ENCODE results near the gene ALCAM.

Gene ALCAM

DNA sequence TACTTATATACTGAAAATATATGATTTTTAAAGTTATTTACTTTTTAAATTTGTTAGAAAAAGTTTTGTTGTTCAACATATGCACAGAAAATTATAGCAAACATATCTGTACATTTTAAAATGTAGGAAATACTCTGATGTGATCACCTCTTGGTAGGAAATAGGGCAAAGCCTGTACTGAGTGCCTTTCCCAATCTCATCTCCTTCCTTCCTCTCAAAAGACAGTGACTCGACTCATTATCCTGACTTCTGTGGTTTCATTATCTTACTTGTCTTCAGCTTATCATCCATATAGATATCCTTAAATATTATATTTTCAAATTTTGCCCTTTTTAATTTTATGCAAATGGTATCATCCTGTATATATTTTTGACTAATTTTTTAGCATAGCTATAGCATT is 18.4 kb upstream of the ALCAM start:
- H3K9me3 ChIP-seq: no peaks in the 10 kb centered on the region
- no peaks in the 10 kb centered on the region for H3K27me3 ChIP-seq (ENCODE audit: low read depth)
- no peak overlapping the region for H3K4me3 ChIP-seq
- DNase-seq (ENCODE audit: low spot score in 2 of 2): no peak
- in situ Hi-C loops (cut with MboI; ENCODE audit: low sequenced_read_pairs): no loop called here
- no peaks in the 10 kb centered on the region for H3K36me3 ChIP-seq (replicated peaks)
- H3K4me1 ChIP-seq: no peaks in the 10 kb centered on the region

DNA sequence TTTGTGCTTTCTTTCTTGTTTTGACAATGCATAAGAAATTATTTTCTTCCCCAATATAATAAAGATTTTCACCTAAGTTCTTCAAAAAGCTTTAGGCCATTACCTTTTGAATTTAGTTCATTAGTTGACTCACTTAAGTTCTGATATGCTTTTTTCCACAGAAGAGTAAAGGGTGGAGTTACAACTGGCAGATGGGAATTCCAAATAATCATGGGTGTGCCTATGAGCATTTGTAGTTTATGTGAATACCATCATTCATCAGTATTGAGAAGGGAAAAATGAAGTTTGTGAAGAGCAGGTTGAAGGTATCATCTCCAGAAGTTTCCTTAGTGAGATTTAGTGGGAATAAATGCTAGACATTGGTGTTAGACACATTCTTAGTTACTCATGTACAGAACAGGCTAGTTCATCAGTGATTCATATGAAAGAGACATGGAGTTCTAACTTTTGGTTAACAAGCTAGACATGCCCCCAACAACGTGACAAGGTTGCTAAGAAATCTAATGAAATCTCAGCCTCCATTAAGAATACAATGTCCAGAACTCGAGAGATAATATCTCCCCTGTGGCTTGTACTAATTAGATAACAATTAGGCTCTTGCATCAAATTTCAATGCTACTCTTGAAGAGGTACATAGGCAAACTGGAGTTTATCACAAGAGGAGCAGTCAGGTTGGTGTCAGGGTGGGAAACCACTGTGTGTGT is 16.9 kb upstream of the ALCAM start:
- no peaks in the 10 kb centered on the region for H3K27me3 ChIP-seq (ENCODE audit: low read depth)
- no peaks in the 10 kb centered on the region for H3K4me1 ChIP-seq
- in situ Hi-C loops (cut with MboI; ENCODE audit: low sequenced_read_pairs): no loop called here
- H3K4me3 ChIP-seq: no peak overlapping the region
- no peaks in the 10 kb centered on the region for H3K9me3 ChIP-seq
- no peaks in the 10 kb centered on the region for H3K36me3 ChIP-seq (replicated peaks)
- no peak for DNase-seq (ENCODE audit: low spot score in 2 of 2)

GRCh38 chr3:105351821-105352220 is 14.9 kb upstream of the ALCAM start:
- no peaks in the 10 kb centered on the region for H3K4me1 ChIP-seq
- no peak for DNase-seq (ENCODE audit: low spot score in 2 of 2)
- no peaks in the 10 kb centered on the region for H3K36me3 ChIP-seq (replicated peaks)
- in situ Hi-C loops (cut with MboI; ENCODE audit: low sequenced_read_pairs): no loop called here
- H3K27me3 ChIP-seq (ENCODE audit: low read depth): no peaks in the 10 kb centered on the region
- H3K4me3 ChIP-seq: no peak overlapping the region
- no peaks in the 10 kb centered on the region for H3K9me3 ChIP-seq

DNA sequence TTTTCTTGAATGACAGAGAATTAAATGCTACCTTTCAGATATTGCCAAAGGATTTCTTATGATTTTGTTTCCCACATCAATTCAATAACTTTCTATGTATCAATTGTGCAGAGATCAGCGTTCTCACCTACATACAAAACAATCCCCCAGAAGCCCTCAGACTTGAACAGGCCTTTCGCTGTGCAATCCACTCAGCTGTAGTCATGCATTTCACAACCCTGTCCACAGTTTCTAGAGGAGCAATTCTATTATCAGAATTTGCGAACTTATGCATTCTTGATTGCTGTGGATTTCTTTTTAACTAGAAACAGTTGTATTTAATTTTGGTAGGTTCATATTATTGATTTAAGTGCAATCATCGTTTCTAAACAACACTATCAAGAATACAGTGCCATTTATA is 13.7 kb upstream of the ALCAM start:
- H3K36me3 ChIP-seq (replicated peaks): no peaks in the 10 kb centered on the region
- H3K4me3 ChIP-seq: no peak overlapping the region
- DNase-seq (ENCODE audit: low spot score in 2 of 2): no peak
- no peaks in the 10 kb centered on the region for H3K9me3 ChIP-seq
- no peaks in the 10 kb centered on the region for H3K4me1 ChIP-seq
- H3K27me3 ChIP-seq (ENCODE audit: low read depth): no peaks in the 10 kb centered on the region
- in situ Hi-C loops (cut with MboI; ENCODE audit: low sequenced_read_pairs): no loop called here

- no peak overlapping the region for H3K4me3 ChIP-seq
- no peaks in the 10 kb centered on the region for H3K27me3 ChIP-seq (ENCODE audit: low read depth)
These were observed 13.1 kb upstream of the ALCAM start for GRCh38 chr3:105353485-105354161.

DNA sequence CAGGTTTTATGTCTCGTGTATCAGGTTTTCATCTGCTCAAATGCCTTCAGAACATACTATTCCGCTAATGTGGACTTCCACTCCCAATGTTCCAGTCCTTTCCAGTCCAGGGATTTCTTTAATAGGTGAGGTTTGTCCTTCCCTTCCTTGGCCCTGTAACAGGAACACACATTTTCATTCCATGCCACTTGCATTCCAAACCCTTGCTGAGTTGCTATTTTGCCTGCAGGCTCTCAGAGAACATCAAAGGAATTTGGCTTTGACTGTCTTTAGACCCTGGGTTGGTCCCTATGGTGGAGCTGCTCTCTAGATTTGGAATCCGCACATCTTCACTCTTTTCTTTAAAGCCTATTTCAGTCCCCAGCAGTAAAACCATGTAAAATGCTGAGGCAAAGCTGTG is 12.3 kb upstream of the ALCAM start:
- no peak for DNase-seq (ENCODE audit: low spot score in 2 of 2)
- no peaks in the 10 kb centered on the region for H3K27me3 ChIP-seq (ENCODE audit: low read depth)
- no peak overlapping the region for H3K4me3 ChIP-seq
- H3K9me3 ChIP-seq: no peaks in the 10 kb centered on the region
- H3K36me3 ChIP-seq (replicated peaks): no peaks in the 10 kb centered on the region
- in situ Hi-C loops (cut with MboI; ENCODE audit: low sequenced_read_pairs): no loop called here
- no peaks in the 10 kb centered on the region for H3K4me1 ChIP-seq

More at GRCh38 chr3:105353485-105354161, 13.1 kb upstream of the ALCAM start:
- in situ Hi-C loops (cut with MboI; ENCODE audit: low sequenced_read_pairs): no loop called here
- Histone ChIP-seq H3K9me3 (no peaks in the 10 kb centered on the region), H3K4me1 (no peaks in the 10 kb centered on the region), H3K36me3 (replicated peaks) (no peaks in the 10 kb centered on the region)
- no peak for DNase-seq (ENCODE audit: low spot score in 2 of 2)

DNA sequence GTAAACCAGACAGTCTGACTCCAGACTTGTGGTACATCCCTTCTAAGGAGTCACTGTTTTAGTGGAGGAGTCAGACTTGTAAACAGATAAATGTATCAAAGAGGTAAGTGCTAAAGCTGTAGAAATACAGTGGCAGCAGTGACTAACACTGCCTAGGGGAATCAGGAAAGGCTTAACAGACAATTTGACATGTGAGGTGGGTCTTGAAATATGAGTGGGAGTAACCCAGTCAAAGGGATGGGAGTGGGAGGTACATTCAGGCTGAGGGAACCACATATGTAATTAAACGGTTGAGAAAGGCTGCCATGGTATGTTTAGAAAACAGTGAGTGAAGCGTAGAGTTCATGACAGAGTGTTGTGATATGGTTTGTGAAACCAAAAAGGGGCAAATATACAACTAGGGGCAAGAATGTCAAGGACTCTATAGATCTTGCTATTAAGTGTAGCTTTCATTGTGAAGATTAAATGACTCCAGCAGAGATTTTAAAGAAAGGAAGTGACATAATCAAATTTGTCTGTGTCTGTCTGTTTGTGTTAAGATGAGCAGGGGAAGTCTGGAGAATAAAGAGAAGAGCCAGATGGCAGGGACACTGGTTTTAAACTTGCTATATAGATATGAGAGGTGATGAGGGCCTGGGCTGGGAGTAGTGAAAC is 11.2 kb upstream of the ALCAM start:
- Histone ChIP-seq H3K27me3 (ENCODE audit: low read depth) (no peaks in the 10 kb centered on the region), H3K4me3 (no peak overlapping the region), H3K36me3 (replicated peaks) (no peaks in the 10 kb centered on the region), H3K4me1 (no peaks in the 10 kb centered on the region), H3K9me3 (no peaks in the 10 kb centered on the region)
- no peak for DNase-seq (ENCODE audit: low spot score in 2 of 2)
- in situ Hi-C loops (cut with MboI; ENCODE audit: low sequenced_read_pairs): no loop called here

DNA sequence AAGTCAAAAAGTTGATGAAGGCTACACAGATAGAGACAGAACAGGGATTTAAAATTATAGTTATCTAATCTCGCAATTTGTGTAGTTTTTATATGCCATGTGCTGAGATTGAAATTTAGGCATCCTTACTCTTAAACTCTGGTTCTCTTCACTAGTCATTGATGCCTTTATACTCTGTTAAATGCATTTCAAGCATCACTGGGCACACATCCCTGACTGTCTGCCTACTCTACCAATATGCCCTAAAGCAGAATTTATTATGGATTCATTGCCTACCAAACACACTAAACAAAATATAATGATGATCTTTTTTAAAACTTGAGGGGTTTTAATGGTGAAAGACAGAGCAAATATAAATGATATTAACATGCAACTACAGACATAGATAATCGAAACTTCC is 10.3 kb upstream of the ALCAM start:
- H3K36me3 ChIP-seq (replicated peaks): no peaks in the 10 kb centered on the region
- in situ Hi-C loops (cut with MboI; ENCODE audit: low sequenced_read_pairs): no loop called here
- H3K27me3 ChIP-seq (ENCODE audit: low read depth): no peaks in the 10 kb centered on the region
- no peaks in the 10 kb centered on the region for H3K9me3 ChIP-seq
- no peak overlapping the region for H3K4me3 ChIP-seq
- DNase-seq (ENCODE audit: low spot score in 2 of 2): no peak
- H3K4me1 ChIP-seq: no peaks in the 10 kb centered on the region

DNA sequence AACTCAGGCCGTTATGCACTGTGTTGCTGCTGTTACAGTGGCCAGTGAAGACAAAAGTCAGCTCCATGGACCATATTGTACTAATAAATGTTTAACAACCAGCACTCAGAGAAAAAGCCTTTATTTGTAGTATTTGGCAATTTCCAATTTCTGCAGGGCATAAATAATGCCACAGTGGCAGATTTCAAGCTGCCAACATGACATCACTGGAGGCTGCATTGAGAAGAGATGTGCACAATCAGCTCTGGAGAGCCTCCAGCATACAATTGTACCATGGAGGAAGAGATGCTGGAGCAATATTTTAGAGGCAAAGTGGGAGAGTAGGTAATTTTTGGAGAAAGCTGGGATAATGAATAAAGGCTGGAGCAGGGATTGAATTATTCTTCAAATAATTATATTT is 9.7 kb upstream of the ALCAM start:
- H3K36me3 ChIP-seq (replicated peaks): no peaks in the 10 kb centered on the region
- H3K9me3 ChIP-seq: no peaks in the 10 kb centered on the region
- no peak overlapping the region for H3K4me3 ChIP-seq
- no peaks in the 10 kb centered on the region for H3K27me3 ChIP-seq (ENCODE audit: low read depth)
- in situ Hi-C loops (cut with MboI; ENCODE audit: low sequenced_read_pairs): no loop called here
- H3K4me1 ChIP-seq: no peaks in the 10 kb centered on the region
- no peak for DNase-seq (ENCODE audit: low spot score in 2 of 2)

GRCh38 chr3:105359098-105359762 is 7.5 kb upstream of the ALCAM start:
- no peak for DNase-seq (ENCODE audit: low spot score in 2 of 2)
- Histone ChIP-seq H3K4me3 (no peak overlapping the region), H3K36me3 (replicated peaks) (no peaks in the 10 kb centered on the region), H3K9me3 (no peaks in the 10 kb centered on the region), H3K4me1 (no peaks in the 10 kb centered on the region), H3K27me3 (ENCODE audit: low read depth) (no peaks in the 10 kb centered on the region)
- in situ Hi-C loops (cut with MboI; ENCODE audit: low sequenced_read_pairs): no loop called here

- in situ Hi-C loops (cut with MboI; ENCODE audit: low sequenced_read_pairs): no loop called here
These were observed 6.7 kb upstream of the ALCAM start for GRCh38 chr3:105360003-105360402.

DNA sequence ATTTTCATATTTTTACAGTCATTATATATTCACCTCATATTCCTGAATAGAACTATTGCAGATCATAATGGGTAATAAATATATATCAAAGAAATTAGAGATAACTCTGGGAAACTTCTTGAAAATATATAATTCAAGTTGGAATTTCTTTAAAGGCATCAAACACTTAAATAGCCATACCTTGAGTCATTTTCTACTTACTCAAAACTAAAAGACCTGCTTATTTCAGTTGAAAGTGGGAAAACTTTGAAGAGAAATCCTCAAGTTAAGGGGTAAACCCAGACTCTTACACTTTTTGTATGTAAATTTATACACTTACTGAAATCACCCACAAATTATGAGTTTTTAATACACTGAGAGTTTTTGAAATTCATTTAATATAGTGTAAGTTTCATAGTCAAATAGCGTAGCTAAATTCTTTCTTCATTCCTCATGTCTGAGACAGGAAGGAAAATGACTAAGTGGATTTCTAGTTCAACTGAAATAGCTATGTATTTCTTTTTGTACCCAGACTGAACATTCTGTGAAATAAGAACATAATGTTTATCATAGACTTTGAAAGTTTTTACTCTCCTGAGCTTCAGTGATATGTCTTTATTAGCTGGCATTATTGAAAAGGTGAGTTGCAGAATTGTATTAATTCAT is 4.6 kb upstream of the ALCAM start:
- Histone ChIP-seq H3K36me3 (replicated peaks) (no peaks in the 10 kb centered on the region), H3K27me3 (ENCODE audit: low read depth) (no peaks in the 10 kb centered on the region), H3K9me3 (no peaks in the 10 kb centered on the region), H3K4me1 (no peaks in the 10 kb centered on the region; the same call in 1 of the 2 replicates), H3K4me3 (no peak overlapping the region)
- in situ Hi-C loops (cut with MboI; ENCODE audit: low sequenced_read_pairs): no loop called here
- DNase-seq (ENCODE audit: low spot score in 2 of 2): no peak

More at GRCh38 chr3:105360003-105360402, 6.7 kb upstream of the ALCAM start:
- Histone ChIP-seq H3K36me3 (replicated peaks) (no peaks in the 10 kb centered on the region), H3K27me3 (ENCODE audit: low read depth) (no peaks in the 10 kb centered on the region), H3K4me3 (no peak overlapping the region), H3K4me1 (no peaks in the 10 kb centered on the region), H3K9me3 (no peaks in the 10 kb centered on the region)
- DNase-seq (ENCODE audit: low spot score in 2 of 2): no peak

GRCh38 chr3:105364128-105364527 is 2.6 kb upstream of the ALCAM start:
- DNase-seq (ENCODE audit: low spot score in 2 of 2): no peak
- no peaks in the 10 kb centered on the region; the same call in 1 of the 2 replicates for H3K4me1 ChIP-seq
- H3K27me3 ChIP-seq (ENCODE audit: low read depth): no peaks in the 10 kb centered on the region
- no peak overlapping the region for H3K4me3 ChIP-seq
- H3K36me3 ChIP-seq (replicated peaks): no peaks in the 10 kb centered on the region
- no peaks in the 10 kb centered on the region for H3K9me3 ChIP-seq
- in situ Hi-C loops (cut with MboI; ENCODE audit: low sequenced_read_pairs): no loop called here

Data from HAP-1 (cell line).